GM18526 (cell line): Measurements from ENCODE around the gene PARD3.

Experiments
- POLR2A ChIP-seq: IDR thresholded peaks from 3 replicates; pipeline ENCODE4 v1.6.1; 2011; ENCODE audit not compliant: insufficient read length; ENCODE audit errors: extremely low read depth

The PARD3 gene

GRCh38 chr10:34745244-34745643 is 69.9 kb downstream of the PARD3 start:
- no peak for TF ChIP-seq POLR2A

GRCh38 chr10:34744590-34744989 is 70.5 kb downstream of the PARD3 start:
- no peak for TF ChIP-seq POLR2A

GRCh38 chr10:34743814-34744213 is 71.3 kb downstream of the PARD3 start:
- no peak for TF ChIP-seq POLR2A

GRCh38 chr10:34742456-34742855 is 72.6 kb downstream of the PARD3 start:
- no peak for TF ChIP-seq POLR2A

- no peak for TF ChIP-seq POLR2A
These were observed 74.8 kb downstream of the PARD3 start for GRCh38 chr10:34740321-34740720.

- TF ChIP-seq POLR2A, result no peak
These were observed 75.2 kb downstream of the PARD3 start for GRCh38 chr10:34739915-34740314.

- TF ChIP-seq POLR2A, result no peak
These were observed 77.3 kb downstream of the PARD3 start for GRCh38 chr10:34737772-34738169.

- TF ChIP-seq POLR2A, result no peak
These were observed 77.9 kb downstream of the PARD3 start for GRCh38 chr10:34736976-34737771.

GRCh38 chr10:34734918-34735317 is 80.2 kb downstream of the PARD3 start:
- no peak for TF ChIP-seq POLR2A

GRCh38 chr10:34732926-34733325 is 82.2 kb downstream of the PARD3 start:
- no peak for TF ChIP-seq POLR2A

- no peak for TF ChIP-seq POLR2A
These were observed 83.0 kb downstream of the PARD3 start for GRCh38 chr10:34731885-34732701.

GRCh38 chr10:34731213-34731612 is 83.9 kb downstream of the PARD3 start:
- no peak for TF ChIP-seq POLR2A

- no peak for TF ChIP-seq POLR2A
These were observed 84.4 kb downstream of the PARD3 start for GRCh38 chr10:34730726-34731125.

GRCh38 chr10:34729619-34730018 is 85.5 kb downstream of the PARD3 start:
- TF ChIP-seq POLR2A, result no peak

- no peak for TF ChIP-seq POLR2A
These were observed 86.7 kb downstream of the PARD3 start for GRCh38 chr10:34728361-34728760.

- TF ChIP-seq POLR2A, result no peak
These were observed 87.5 kb downstream of the PARD3 start for GRCh38 chr10:34727595-34728033.
